CD14-positive monocyte (primary cell): ENCODE data around the gene CTNND2. TPM values are rescaled to one million over a fixed set of nuclear protein-coding genes. Genes with fewer than 3 reads are reported as not detected.

Experiments used
- DNase-seq, 3 donors: peaks; one replicate each; pipeline ENCODE4 v3.0.0-alpha.2; 2011 to 2022
- H2AFZ ChIP-seq: 2 replicates; pipeline ENCODE4 v1.6.0; 2012; ENCODE audit warnings: mild to moderate bottlenecking, low read depth, low read length, inconsistent platforms; ENCODE audit not compliant: insufficient read depth, poor library complexity, severe bottlenecking
- H3K27ac ChIP-seq, 2 donors: 1 replicate in 1 of 2; 2 replicates in 1 of 2; pipeline ENCODE4 v1.5.1; 2012 to 2013; ENCODE audit warnings: low read length in 2 of 2, control low read depth in 1 of 2, inconsistent platforms in 1 of 2, low read depth in 1 of 2, mild to moderate bottlenecking in 1 of 2
- H3K27me3 ChIP-seq, 2 donors: one replicate each; pipeline versions ENCODE4 v1.6.0 to v1.6.1; 2011 to 2013; ENCODE audit warnings: low read length in 2 of 2; ENCODE audit not compliant: control insufficient read depth in 2 of 2, insufficient read depth in 2 of 2
- H3K36me3 ChIP-seq, 2 donors: replicated peaks in 1 of 2; 1 replicate in 1 of 2; 2 replicates in 1 of 2; pipeline versions ENCODE4 v1.5.1 to v1.6.1; 2012 to 2013; ENCODE audit warnings: low read length in 2 of 2, control low read depth in 1 of 2, inconsistent platforms in 1 of 2, mild to moderate bottlenecking in 1 of 2; ENCODE audit not compliant: insufficient read depth in 2 of 2, control insufficient read depth in 1 of 2
- H3K4me1 ChIP-seq, 2 donors: 1 replicate in 1 of 2; 2 replicates in 1 of 2; pipeline versions ENCODE4 v1.5.1 to v1.6.1; 2012 to 2013; ENCODE audit warnings: low read length in 2 of 2, control low read depth in 1 of 2, inconsistent platforms in 1 of 2, mild to moderate bottlenecking in 1 of 2, moderate library complexity in 1 of 2; ENCODE audit not compliant: insufficient read depth in 2 of 2, control insufficient read depth in 1 of 2
- H3K4me2 ChIP-seq: replicated peaks from 2 replicates; pipeline ENCODE3; 2012; ENCODE audit warnings: low read length, moderate library complexity, mild to moderate bottlenecking; ENCODE audit not compliant: poor library complexity, severe bottlenecking; ENCODE audit errors: extremely low read depth
- H3K4me3 ChIP-seq, 3 experiments: fragments of 200-600 bp in 1 of 3; sonication (generic) in 1 of 3; replicated peaks in 1 of 3; 1 replicate in 2 of 3; 2 replicates in 1 of 3; pipeline ENCODE4 v1.5.1; 2011 to 2013; ENCODE audit warnings: low read length in 3 of 3, mild to moderate bottlenecking in 3 of 3, control low read depth in 2 of 3, low read depth in 2 of 3, inconsistent platforms in 1 of 3, moderate library complexity in 1 of 3
- H3K79me2 ChIP-seq: 2 replicates; pipeline ENCODE4 v1.6.0; 2012; ENCODE audit warnings: mild to moderate bottlenecking, control low read depth, inconsistent platforms, low read length, moderate library complexity; ENCODE audit not compliant: insufficient read depth
- H3K9ac ChIP-seq: 2 replicates; pipeline ENCODE4 v1.6.0; 2017; ENCODE audit warnings: low read length, mild to moderate bottlenecking; ENCODE audit not compliant: insufficient read depth, poor library complexity, severe bottlenecking
- H3K9me3 ChIP-seq, 2 donors: replicated peaks in 1 of 2; 1 replicate in 1 of 2; 2 replicates in 1 of 2; pipeline versions ENCODE4 v1.5.1 to v1.6.1; 2012 to 2013; ENCODE audit warnings: low read length in 2 of 2, control low read depth in 1 of 2; ENCODE audit not compliant: control insufficient read depth in 1 of 2, insufficient read depth in 1 of 2
- H4K20me1 ChIP-seq: 2 replicates; pipeline ENCODE4 v1.6.0; 2012; ENCODE audit warnings: mild to moderate bottlenecking, low read length, control low read depth, moderate library complexity; ENCODE audit not compliant: insufficient read depth
- H3K27ac Mint-ChIP-seq, 7 donors: one replicate each; pipeline ENCODE4 v1.8.0; 2020; ENCODE audit warnings: mild to moderate bottlenecking in 7 of 7, mixed read lengths in 7 of 7, moderate library complexity in 6 of 7, inconsistent platforms in 2 of 7
- H3K27me3 Mint-ChIP-seq, 3 donors: one replicate each; pipeline ENCODE4 v1.8.0; 2021 to 2022; ENCODE audit warnings: low read depth in 3 of 3, mild to moderate bottlenecking in 3 of 3, mixed read lengths in 3 of 3, moderate library complexity in 3 of 3, inconsistent platforms in 1 of 3
- H3K36me3 Mint-ChIP-seq, 2 donors: one replicate each; pipeline ENCODE4 v1.8.0; 2020; ENCODE audit warnings: mixed read lengths in 2 of 2, inconsistent platforms in 1 of 2, mild to moderate bottlenecking in 1 of 2
- H3K4me1 Mint-ChIP-seq: one replicate; pipeline ENCODE4 v1.8.0; 2020; ENCODE audit warnings: mild to moderate bottlenecking, mixed read lengths
- H3K4me3 Mint-ChIP-seq, 2 donors: one replicate each; pipeline ENCODE4 v1.8.0; 2020; ENCODE audit warnings: mild to moderate bottlenecking in 2 of 2, mixed read lengths in 2 of 2, moderate library complexity in 1 of 2
- H3K9me3 Mint-ChIP-seq, 7 donors: one replicate each; pipeline ENCODE4 v1.8.0; 2020 to 2022; ENCODE audit warnings: mixed read lengths in 7 of 7, mild to moderate bottlenecking in 6 of 7, moderate library complexity in 6 of 7, inconsistent platforms in 2 of 7
- WGBS: methylation state at CpG from one replicate; pipeline ENCODE4 v1.1.5; 2013; ENCODE audit warnings: missing lambda C conversion rate; ENCODE audit not compliant: insufficient coverage; 5-methylcytosine and 5-hydroxymethylcytosine counted together
- intact Hi-C, 2 donors: fragments of 100-400 bp; cut with micrococcal nuclease; formaldehyde crosslinking; loops; one replicate each; pipeline versions ENCODE4 v1.15.0 to v1.15.1; 2023
- polyA plus RNA-seq, 3 donors: library from polyadenylated mRNA; depleted of rRNA in 1 of 3; unstranded in 2 of 3; stranded (reverse) in 1 of 3; fragments of 300-500 nt in 2 of 3; fragments of >200 nt in 1 of 3; fragmentation: Illumina TruSeq in 2 of 3; gene quantifications; 1 replicate in 2 of 3; 2 replicates in 1 of 3; pipeline ENCODE4 v1.2.3, GENCODE V29; 2012 to 2021
- TF ChIP-seq, protein P1 (sequence below): fragments of 200-600 bp; IDR thresholded peaks from one replicate; pipeline ENCODE4 v1.8.0; 2022; ENCODE audit warnings: antibody characterized with exemption, mild to moderate bottlenecking

The CTNND2 gene
- polyA plus RNA-seq, 3 donors: not detected

DNA sequence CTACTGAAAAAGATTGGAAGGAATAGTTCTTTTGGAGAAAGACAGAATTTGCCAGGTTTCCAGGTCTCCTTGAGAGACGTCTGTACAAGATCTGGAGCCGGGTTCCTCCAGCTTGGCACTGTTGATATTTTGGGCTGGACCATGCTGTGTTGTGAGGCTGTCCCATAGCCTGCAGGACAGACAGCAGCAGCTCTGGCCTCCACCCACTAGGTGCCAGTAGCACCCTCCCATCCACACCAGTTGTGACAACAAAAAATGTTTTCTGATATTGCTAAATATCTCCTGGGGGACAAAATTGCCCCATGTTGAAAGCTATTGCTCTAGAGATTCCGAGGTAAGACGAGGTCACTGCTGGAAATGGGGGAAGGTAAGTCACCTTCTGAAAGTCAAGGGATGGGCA lies 855.5 kb downstream of the CTNND2 start:
- Histone ChIP-seq H3K79me2 (no peaks in the 10 kb centered on the region), H3K36me3 (no peaks in the 10 kb centered on the region), H3K27me3 (no peaks in the 10 kb centered on the region), H3K9me3 (no peaks in the 10 kb centered on the region), H4K20me1 (no peaks in the 10 kb centered on the region), H3K4me3 (no peak overlapping the region), H3K4me1 (peaks cover 0 to 4% of the 10 kb centered on the region in 2 donors), H3K9ac (no peak overlapping the region), H2AFZ (no peak overlapping the region), H3K4me2 (no peak overlapping the region), H3K27ac (no peak overlapping the region)
- H3K4me1 Mint-ChIP-seq: peaks cover 4% of the 10 kb centered on the region
- H3K36me3 Mint-ChIP-seq: no peaks in the 10 kb centered on the region
- TF ChIP-seq, protein P1, sequence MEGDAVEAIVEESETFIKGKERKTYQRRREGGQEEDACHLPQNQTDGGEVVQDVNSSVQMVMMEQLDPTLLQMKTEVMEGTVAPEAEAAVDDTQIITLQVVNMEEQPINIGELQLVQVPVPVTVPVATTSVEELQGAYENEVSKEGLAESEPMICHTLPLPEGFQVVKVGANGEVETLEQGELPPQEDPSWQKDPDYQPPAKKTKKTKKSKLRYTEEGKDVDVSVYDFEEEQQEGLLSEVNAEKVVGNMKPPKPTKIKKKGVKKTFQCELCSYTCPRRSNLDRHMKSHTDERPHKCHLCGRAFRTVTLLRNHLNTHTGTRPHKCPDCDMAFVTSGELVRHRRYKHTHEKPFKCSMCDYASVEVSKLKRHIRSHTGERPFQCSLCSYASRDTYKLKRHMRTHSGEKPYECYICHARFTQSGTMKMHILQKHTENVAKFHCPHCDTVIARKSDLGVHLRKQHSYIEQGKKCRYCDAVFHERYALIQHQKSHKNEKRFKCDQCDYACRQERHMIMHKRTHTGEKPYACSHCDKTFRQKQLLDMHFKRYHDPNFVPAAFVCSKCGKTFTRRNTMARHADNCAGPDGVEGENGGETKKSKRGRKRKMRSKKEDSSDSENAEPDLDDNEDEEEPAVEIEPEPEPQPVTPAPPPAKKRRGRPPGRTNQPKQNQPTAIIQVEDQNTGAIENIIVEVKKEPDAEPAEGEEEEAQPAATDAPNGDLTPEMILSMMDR: no peak
- 88% methylated on average over 2 of the region's 4 CpGs for WGBS
- peaks cover 0 to 3% (median 2%) of the 10 kb centered on the region in 3 donors for H3K27me3 Mint-ChIP-seq
- intact Hi-C loops: no loop called here
- H3K27ac Mint-ChIP-seq: no peak overlapping the region
- DNase-seq: no peak
- no peak overlapping the region for H3K4me3 Mint-ChIP-seq
- peaks cover 0 to 3% (median 0%) of the 10 kb centered on the region in 7 donors for H3K9me3 Mint-ChIP-seq

DNA sequence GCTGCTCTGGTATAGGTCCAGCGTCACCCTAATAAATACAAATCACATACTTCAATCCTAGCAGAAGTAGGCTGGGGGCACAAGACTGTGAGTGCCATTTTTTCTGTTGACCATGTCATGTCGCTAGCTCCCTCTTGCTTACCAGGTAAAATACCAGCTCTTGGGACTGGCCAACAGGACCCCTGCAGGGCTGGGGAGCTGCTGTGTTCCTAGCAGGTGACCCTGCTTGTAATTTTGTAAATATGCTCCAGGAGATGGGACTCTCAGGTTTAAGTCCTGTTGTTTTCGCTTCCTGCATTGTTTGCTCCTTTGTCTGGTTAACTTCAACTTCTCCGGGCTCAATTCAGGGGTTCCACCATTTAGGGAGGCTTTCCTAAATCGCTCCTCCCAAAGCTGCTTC lies 856.6 kb downstream of the CTNND2 start:
- no peaks in the 10 kb centered on the region for H3K9me3 ChIP-seq
- Mint-ChIP-seq H3K27me3 (peaks cover 0 to 3% (median 2%) of the 10 kb centered on the region in 3 donors), H3K27ac (no peak overlapping the region), H3K4me1 (peaks cover 4% of the 10 kb centered on the region), H3K36me3 (no peaks in the 10 kb centered on the region), H3K9me3 (peaks cover 0 to 3% (median 0%) of the 10 kb centered on the region in 7 donors), H3K4me3 (no peak overlapping the region)
- DNase-seq: no peak
- H3K4me3 ChIP-seq: no peak overlapping the region
- intact Hi-C loops: no loop called here
- H3K27me3 ChIP-seq: no peaks in the 10 kb centered on the region
- peaks cover 0 to 4% of the 10 kb centered on the region in 2 donors for H3K4me1 ChIP-seq
- H3K36me3 ChIP-seq: no peaks in the 10 kb centered on the region
- WGBS: 98% methylated on average over 4 of the region's 5 CpGs
- no peak overlapping the region for H2AFZ ChIP-seq
- TF ChIP-seq, protein P1: no peak
- no peak overlapping the region for H3K4me2 ChIP-seq
- H3K79me2 ChIP-seq: no peaks in the 10 kb centered on the region
- H3K27ac ChIP-seq: no peak overlapping the region
- no peaks in the 10 kb centered on the region for H4K20me1 ChIP-seq
- H3K9ac ChIP-seq: no peak overlapping the region
